Prostate gland (tissue), 2 donors: ENCODE measurements around the gene MYL12A. TPM values are rescaled to one million over a fixed set of nuclear protein-coding genes. Genes with fewer than 3 reads are reported as not detected.

Source experiments
- DNase-seq: peaks from one replicate; pipeline ENCODE4 v3.0.0-alpha.2; 2019; ENCODE audit warnings: low spot score
- H3K27ac ChIP-seq, 2 donors: fragments of 200-600 bp; sonication (generic); 2 replicates each; pipeline ENCODE4 v1.5.1; 2017 to 2019
- H3K27me3 ChIP-seq: fragments of 200-600 bp; sonication (generic); replicated peaks from 2 replicates; pipeline ENCODE4 v1.5.1; 2019; ENCODE audit not compliant: insufficient read depth
- H3K36me3 ChIP-seq, 2 donors: fragments of 200-600 bp; sonication (generic); 1 replicate in 1 of 2; 2 replicates in 1 of 2; pipeline versions ENCODE4 v1.5.1 to v1.8.1; 2017 to 2019
- H3K4me1 ChIP-seq: fragments of 200-600 bp; sonication (generic); replicated peaks from 2 replicates; pipeline ENCODE4 v1.5.1; 2019
- H3K4me3 ChIP-seq, 2 donors: fragments of 200-600 bp; sonication (generic); 2 replicates each; pipeline ENCODE4 v1.5.1; 2017 to 2019
- H3K9me3 ChIP-seq: fragments of 200-600 bp; sonication (generic); 2 replicates; pipeline ENCODE4 v1.5.1; 2017
- CTCF ChIP-seq, 4 experiments: fragments of 200-600 bp in 2 of 4; fragments of 450-650 bp in 2 of 4; sonication (generic) in 2 of 4; IDR thresholded peaks; 1 replicate in 3 of 4; 2 replicates in 1 of 4; pipeline ENCODE4 v1.5.1; 2016 to 2019; ENCODE audit warnings: antibody characterized with exemption in 4 of 4, mild to moderate bottlenecking in 2 of 4, moderate library complexity in 2 of 4
- POLR2A ChIP-seq: fragments of 450-650 bp; IDR thresholded peaks from one replicate; pipeline ENCODE4 v1.6.1; 2016; ENCODE audit warnings: antibody characterized with exemption, mild to moderate bottlenecking
- POLR2AphosphoS5 ChIP-seq: sonication (generic); formaldehyde crosslinking; IDR thresholded peaks from one replicate; pipeline ENCODE4 v1.6.1; 2017; ENCODE audit warnings: antibody characterized with exemption
- WGBS: methylation state at CpG from one replicate; pipeline ENCODE4 v1.1.5; 2018; 5-methylcytosine and 5-hydroxymethylcytosine counted together
- intact Hi-C: fragments of 100-400 bp; cut with DNase I; formaldehyde crosslinking; loops from one replicate; pipeline ENCODE4 v1.14.2; 2022
- total RNA-seq, 2 donors: library from RNA; depleted of rRNA; stranded (reverse); fragments of >200 nt; gene quantifications; one replicate each; pipeline ENCODE4 v1.1.0, GENCODE V29; 2016

Gene MYL12A
- total RNA-seq, 2 donors from 2014 or later: 245 to 267 TPM

- no peak overlapping the region for H3K27ac ChIP-seq
- no peaks in the 10 kb centered on the region for H3K9me3 ChIP-seq
- H3K4me1 ChIP-seq: peaks cover 7% of the 10 kb centered on the region
- no peaks in the 10 kb centered on the region for H3K27me3 ChIP-seq
- TF ChIP-seq POLR2A (no peak), POLR2AphosphoS5 (no peak), CTCF (IDR thresholded peaks at IDR 0.05) (no peak)
- no peak overlapping the region for H3K4me3 ChIP-seq
- no peak for DNase-seq
- WGBS: 75% methylated on average over 2 of the region's 2 CpGs
- intact Hi-C loops: loop anchor here (5.0 kb wide), 1 partner anchor 328 kb away; no protein-coding TSS in a partner anchor
- no peaks in the 10 kb centered on the region for H3K36me3 ChIP-seq
These were observed 16.8 kb downstream of the MYL12A start for GRCh38 chr18:3264362-3264761.

GRCh38 chr18:3265564-3266033 is 18.0 kb downstream of the MYL12A start:
- no peak for DNase-seq
- no peak overlapping the region for H3K27ac ChIP-seq
- H3K4me1 ChIP-seq: peaks cover 7% of the 10 kb centered on the region
- 74% methylated on average over 3 of the region's 3 CpGs for WGBS
- TF ChIP-seq CTCF (IDR thresholded peaks at IDR 0.05) (no peak), POLR2AphosphoS5 (no peak), POLR2A (no peak)
- H3K27me3 ChIP-seq: no peaks in the 10 kb centered on the region
- intact Hi-C loops: no loop called here
- no peaks in the 10 kb centered on the region for H3K9me3 ChIP-seq
- H3K4me3 ChIP-seq: no peak overlapping the region
- H3K36me3 ChIP-seq: no peaks in the 10 kb centered on the region

- Histone ChIP-seq H3K36me3 (no peaks in the 10 kb centered on the region), H3K9me3 (no peaks in the 10 kb centered on the region), H3K4me3 (no peak overlapping the region), H3K27me3 (no peaks in the 10 kb centered on the region), H3K27ac (no peak overlapping the region), H3K4me1 (peaks cover 3% of the 10 kb centered on the region)
- DNase-seq: no peak
- 38% methylated on average over 7 of the region's 7 CpGs for WGBS
- TF ChIP-seq POLR2A (no peak), CTCF (IDR thresholded peaks at IDR 0.05) (no peak), POLR2AphosphoS5 (no peak)
- intact Hi-C loops: no loop called here
These were observed 18.5 kb downstream of the MYL12A start for GRCh38 chr18:3266062-3266608.

- Histone ChIP-seq H3K27me3 (no peaks in the 10 kb centered on the region), H3K9me3 (no peaks in the 10 kb centered on the region), H3K4me3 (no peak overlapping the region), H3K4me1 (peaks cover 3% of the 10 kb centered on the region), H3K27ac (no peak overlapping the region), H3K36me3 (no peaks in the 10 kb centered on the region)
- TF ChIP-seq CTCF (IDR thresholded peaks at IDR 0.05): no peak
- TF ChIP-seq POLR2A: no peak
- TF ChIP-seq POLR2AphosphoS5: no peak
- intact Hi-C loops: no loop called here
- DNase-seq: no peak
These were observed 20.7 kb downstream of the MYL12A start for GRCh38 chr18:3268306-3268705.

GRCh38 chr18:3269241-3269913 is 21.8 kb downstream of the MYL12A start:
- peaks cover 3% of the 10 kb centered on the region for H3K4me1 ChIP-seq
- H3K4me3 ChIP-seq: no peak overlapping the region
- H3K9me3 ChIP-seq: no peaks in the 10 kb centered on the region
- no peak for DNase-seq
- H3K27ac ChIP-seq: no peak overlapping the region
- 84% methylated on average over 4 of the region's 4 CpGs for WGBS
- intact Hi-C loops: no loop called here
- H3K36me3 ChIP-seq: no peaks in the 10 kb centered on the region
- TF ChIP-seq CTCF (IDR thresholded peaks at IDR 0.05): no peak
- no peaks in the 10 kb centered on the region for H3K27me3 ChIP-seq
